IPS-15b (cell line): ENCODE measurements around the gene MRPL18.
A peak's percentile ranks its signal among the peaks of the same experiment; 100 is the strongest.

Experiments used
- H3K27me3 ChIP-seq: one replicate; pipeline ENCODE4 v1.6.1; 2013; ENCODE audit warnings: low read length; ENCODE audit not compliant: control insufficient read depth, insufficient read depth
- H3K36me3 ChIP-seq: one replicate; pipeline ENCODE4 v1.6.1; 2013; ENCODE audit warnings: low read length; ENCODE audit not compliant: control insufficient read depth, insufficient read depth
- H3K4me1 ChIP-seq: one replicate; pipeline ENCODE4 v1.6.1; 2013; ENCODE audit warnings: mild to moderate bottlenecking, low read length; ENCODE audit not compliant: control insufficient read depth, insufficient read depth
- H3K4me3 ChIP-seq: one replicate; pipeline ENCODE4 v1.5.1; 2013; ENCODE audit warnings: low read depth, low read length
- H3K9ac ChIP-seq: one replicate; pipeline ENCODE4 v1.6.1; 2013; ENCODE audit warnings: low read depth, mild to moderate bottlenecking, low read length
- H3K9me3 ChIP-seq: one replicate; pipeline ENCODE4 v1.6.1; 2013; ENCODE audit warnings: mild to moderate bottlenecking, low read length; ENCODE audit not compliant: control insufficient read depth, insufficient read depth

The MRPL18 gene

GRCh38 chr6:159758031-159759001, 32.0 kb upstream of the MRPL18 start:
- H3K9me3 ChIP-seq = no peaks in the 10 kb centered on the region
- peaks cover 8% of the 10 kb centered on the region for H3K4me1 ChIP-seq
- H3K36me3 ChIP-seq = peaks cover 13% of the 10 kb centered on the region
- no peaks in the 10 kb centered on the region for H3K27me3 ChIP-seq
- H3K4me3 ChIP-seq = no peak overlapping the region
- no peak overlapping the region for H3K9ac ChIP-seq

DNA sequence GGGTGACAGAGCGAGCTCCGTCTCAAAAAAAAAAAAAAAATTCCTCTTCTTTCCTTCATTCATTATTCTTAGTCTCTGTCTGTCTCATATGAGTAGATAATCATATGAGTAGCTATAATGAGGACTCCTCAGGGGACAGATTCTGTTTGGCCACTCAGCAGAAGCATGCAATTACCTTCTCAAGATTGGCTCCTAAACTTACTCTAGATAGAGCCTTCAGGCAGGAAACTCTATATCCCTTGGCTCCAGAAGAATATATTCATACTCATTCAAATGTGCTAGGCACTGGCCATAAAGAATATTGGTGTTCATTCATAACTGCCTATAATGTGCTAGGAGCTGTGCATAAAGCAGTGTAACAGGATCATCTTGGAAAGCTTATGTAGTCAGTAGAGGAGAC, 30.6 kb upstream of the MRPL18 start:
- peaks cover 8% of the 10 kb centered on the region for H3K4me1 ChIP-seq
- H3K27me3 ChIP-seq = no peaks in the 10 kb centered on the region
- H3K9ac ChIP-seq = no peak overlapping the region
- H3K9me3 ChIP-seq = no peaks in the 10 kb centered on the region
- H3K4me3 ChIP-seq = no peak overlapping the region
- peaks cover 20% of the 10 kb centered on the region for H3K36me3 ChIP-seq

DNA sequence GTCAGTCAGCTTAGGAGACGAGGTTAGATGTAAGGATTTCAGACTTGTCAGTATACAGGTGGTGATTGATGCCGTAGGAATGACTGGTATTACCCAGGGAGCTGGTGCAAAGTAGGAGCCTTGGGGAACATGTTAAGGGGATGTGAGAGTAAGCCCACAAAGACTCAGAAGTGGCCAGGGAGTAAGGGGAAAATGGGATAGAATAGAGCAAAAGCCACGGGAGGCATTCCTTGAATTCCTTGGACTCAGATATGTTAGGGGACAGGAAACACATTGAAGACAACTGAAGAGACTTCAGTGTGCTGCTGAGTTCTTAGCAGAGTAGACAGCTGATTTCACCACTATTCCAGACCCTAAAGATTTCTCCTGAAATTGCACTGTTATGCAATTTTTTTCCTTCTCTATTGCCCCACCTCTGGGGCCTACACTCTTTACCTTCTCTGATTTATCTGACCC, 29.6 kb upstream of the MRPL18 start:
- Histone ChIP-seq H3K4me3 (peak overlapping the region; percentile 72), H3K4me1 (peaks cover 8% of the 10 kb centered on the region), H3K27me3 (no peaks in the 10 kb centered on the region), H3K9ac (peak overlapping the region; percentile 94), H3K36me3 (peaks cover 16% of the 10 kb centered on the region), H3K9me3 (no peaks in the 10 kb centered on the region)

DNA sequence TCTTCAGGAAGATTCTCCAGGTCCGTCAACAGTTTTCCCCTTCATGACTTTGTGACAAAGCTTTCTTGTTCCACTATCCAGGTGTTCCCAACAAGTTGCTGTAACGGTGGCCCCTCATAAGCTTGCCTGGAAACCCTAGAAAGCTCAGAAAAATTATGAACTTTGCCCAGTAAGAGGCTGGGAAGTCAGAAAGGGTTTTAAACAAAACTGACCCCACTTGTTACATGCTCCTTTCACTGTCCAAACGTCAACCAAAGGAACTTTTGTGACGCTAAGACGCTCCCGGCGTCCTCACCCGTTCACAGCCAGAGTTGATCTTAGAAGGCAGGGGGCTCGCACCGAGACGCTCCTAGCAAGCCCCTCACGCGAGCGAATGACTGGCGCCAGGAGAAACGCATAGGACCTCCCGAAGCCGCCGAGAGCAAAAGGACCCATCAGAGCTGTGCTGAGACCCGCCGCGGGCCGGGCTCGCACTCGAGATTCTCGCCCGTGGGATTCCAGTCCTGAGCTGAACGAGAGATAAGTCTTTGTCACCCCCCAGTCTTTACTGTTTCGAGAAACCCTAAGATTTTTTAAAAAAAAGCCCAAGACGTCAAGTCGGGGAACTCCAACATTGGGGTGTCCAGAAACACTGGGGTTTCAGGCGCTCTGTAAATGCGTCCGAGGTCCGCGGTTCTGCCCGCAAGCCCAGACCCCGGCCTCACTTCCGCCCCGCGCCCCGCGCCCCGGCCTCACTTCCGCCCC, 29.0 kb upstream of the MRPL18 start:
- Histone ChIP-seq H3K36me3 (peaks cover 10% of the 10 kb centered on the region), H3K9ac (peak overlapping the region; percentile 94), H3K4me1 (peaks cover 8% of the 10 kb centered on the region), H3K27me3 (no peaks in the 10 kb centered on the region), H3K9me3 (no peaks in the 10 kb centered on the region), H3K4me3 (peak overlapping the region; percentile 72)

- Histone ChIP-seq H3K4me1 (peaks cover 8% of the 10 kb centered on the region), H3K27me3 (no peaks in the 10 kb centered on the region), H3K9ac (peak within 1 kb of the TSS; percentile 94), H3K4me3 (peak within 1 kb of the TSS; percentile 93), H3K9me3 (no peaks in the 10 kb centered on the region), H3K36me3 (peaks cover 15% of the 10 kb centered on the region)
These were observed 28.2 kb upstream of the MRPL18 start, which contains the start of gene ACAT2 for GRCh38 chr6:159761873-159762680. TSS of gene ACAT2 (plus strand) at chr6:159762045. CDS start at chr6:159762088, 43 bp downstream.

GRCh38 chr6:159762681-159763293, 27.5 kb upstream of the MRPL18 start:
- Histone ChIP-seq H3K27me3 (no peaks in the 10 kb centered on the region), H3K4me3 (peak overlapping the region; percentile 93), H3K9ac (peak overlapping the region; percentile 60), H3K4me1 (peaks cover 8% of the 10 kb centered on the region), H3K36me3 (peaks cover 22% of the 10 kb centered on the region), H3K9me3 (no peaks in the 10 kb centered on the region)

- no peaks in the 10 kb centered on the region for H3K9me3 ChIP-seq
- peaks cover 27% of the 10 kb centered on the region for H3K36me3 ChIP-seq
- H3K27me3 ChIP-seq = no peaks in the 10 kb centered on the region
- H3K9ac ChIP-seq = no peak overlapping the region
- H3K4me1 ChIP-seq = no peaks in the 10 kb centered on the region
- no peak overlapping the region for H3K4me3 ChIP-seq
These were observed 23.4 kb upstream of the MRPL18 start for GRCh38 chr6:159766906-159767305.

- no peak overlapping the region for H3K4me3 ChIP-seq
- no peaks in the 10 kb centered on the region for H3K4me1 ChIP-seq
- H3K9me3 ChIP-seq = no peaks in the 10 kb centered on the region
- no peaks in the 10 kb centered on the region for H3K27me3 ChIP-seq
- H3K36me3 ChIP-seq = peaks cover 22% of the 10 kb centered on the region
- no peak overlapping the region for H3K9ac ChIP-seq
These were observed 20.8 kb upstream of the MRPL18 start for GRCh38 chr6:159769470-159769869.

DNA sequence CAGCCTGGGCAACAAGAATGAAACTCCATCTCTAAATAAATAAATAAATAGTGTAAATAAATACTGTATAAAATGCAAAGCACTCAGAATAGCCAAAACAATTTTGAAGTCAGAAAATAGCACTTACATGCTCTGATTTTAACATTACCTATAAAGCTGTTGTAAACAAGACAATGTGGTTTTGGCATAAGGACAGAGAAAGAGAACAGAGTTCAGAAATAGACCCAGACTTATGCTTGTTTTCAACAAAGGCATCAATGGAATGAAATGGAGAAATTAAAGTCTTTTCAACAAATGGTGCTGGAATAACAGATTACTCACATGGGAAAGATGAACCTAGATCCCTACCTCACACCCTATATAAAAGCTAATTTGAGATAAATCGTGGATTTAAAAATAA, 18.1 kb upstream of the MRPL18 start:
- no peaks in the 10 kb centered on the region for H3K9me3 ChIP-seq
- H3K4me1 ChIP-seq = no peaks in the 10 kb centered on the region
- H3K4me3 ChIP-seq = no peak overlapping the region
- peaks cover 11% of the 10 kb centered on the region for H3K36me3 ChIP-seq
- no peak overlapping the region for H3K9ac ChIP-seq
- H3K27me3 ChIP-seq = no peaks in the 10 kb centered on the region

- Histone ChIP-seq H3K4me3 (no peak overlapping the region), H3K4me1 (no peaks in the 10 kb centered on the region), H3K27me3 (no peaks in the 10 kb centered on the region), H3K9ac (no peak overlapping the region), H3K36me3 (peaks cover 31% of the 10 kb centered on the region), H3K9me3 (no peaks in the 10 kb centered on the region)
These were observed 12.9 kb upstream of the MRPL18 start for GRCh38 chr6:159777240-159777904.
